CD8-positive, alpha-beta memory T cell (primary cell): ENCODE measurements around the gene CACNB4. TPM values are rescaled to one million over a fixed set of nuclear protein-coding genes. Genes with fewer than 3 reads are reported as not detected.

Source experiments
- CTCF ChIA-PET: fragments of 350-600 bp; sonication (Branson Sonifier 250); formaldehyde crosslinking; loops from one replicate; lab custom pipeline; 2021; ENCODE audit warnings: antibody characterized with exemption; lab: Charles Lee
- POLR2A ChIA-PET: fragments of 350-600 bp; sonication (Branson Sonifier 250); formaldehyde crosslinking; loops from one replicate; lab custom pipeline; 2021; ENCODE audit warnings: antibody characterized with exemption; lab: Charles Lee
- DNase-seq, 5 donors: peaks; one replicate each; pipeline versions ENCODE4 v3.0.0 to v3.0.0-alpha.2; 2020 to 2022; ENCODE audit warnings: mixed read lengths in 1 of 5
- H3K27ac ChIP-seq: one replicate; pipeline ENCODE4 v1.7.0; 2013; ENCODE audit warnings: low read depth, mild to moderate bottlenecking, low read length, moderate library complexity
- H3K27me3 ChIP-seq: 2 replicates; pipeline ENCODE4 v1.7.0; 2013; ENCODE audit warnings: low read length, mild to moderate bottlenecking; ENCODE audit not compliant: insufficient read depth, poor library complexity, severe bottlenecking
- H3K36me3 ChIP-seq: 2 replicates; pipeline ENCODE4 v1.7.0; 2013; ENCODE audit warnings: mild to moderate bottlenecking, low read length, moderate library complexity; ENCODE audit not compliant: insufficient read depth
- H3K4me1 ChIP-seq: 2 replicates; pipeline ENCODE4 v1.7.0; 2013; ENCODE audit warnings: mild to moderate bottlenecking, low read length, moderate library complexity; ENCODE audit not compliant: insufficient read depth
- H3K4me3 ChIP-seq: 2 replicates; pipeline ENCODE4 v1.7.0; 2013; ENCODE audit warnings: mild to moderate bottlenecking, low read length
- H3K9me3 ChIP-seq: 2 replicates; pipeline ENCODE4 v1.7.0; 2013; ENCODE audit warnings: mild to moderate bottlenecking, low read length
- H3K27ac Mint-ChIP-seq, 8 donors: one replicate each; pipeline ENCODE4 v1.8.0; 2020 to 2021; ENCODE audit warnings: mixed read lengths in 8 of 8, mild to moderate bottlenecking in 6 of 8, inconsistent platforms in 3 of 8, moderate library complexity in 3 of 8
- H3K27me3 Mint-ChIP-seq, 2 donors: one replicate each; pipeline ENCODE4 v1.8.0; 2020 to 2021; ENCODE audit warnings: mixed read lengths in 2 of 2, mild to moderate bottlenecking in 1 of 2, moderate library complexity in 1 of 2
- H3K36me3 Mint-ChIP-seq, 3 donors: one replicate each; pipeline ENCODE4 v1.8.0; 2020 to 2021; ENCODE audit warnings: mixed read lengths in 3 of 3, inconsistent platforms in 1 of 3, mild to moderate bottlenecking in 1 of 3
- H3K4me1 Mint-ChIP-seq, 3 donors: one replicate each; pipeline ENCODE4 v1.8.0; 2020 to 2021; ENCODE audit warnings: mixed read lengths in 3 of 3, inconsistent platforms in 1 of 3, mild to moderate bottlenecking in 1 of 3
- H3K4me3 Mint-ChIP-seq, 7 donors: one replicate each; pipeline ENCODE4 v1.8.0; 2020 to 2021; ENCODE audit warnings: mixed read lengths in 7 of 7, mild to moderate bottlenecking in 6 of 7, moderate library complexity in 4 of 7, inconsistent platforms in 2 of 7
- H3K9me3 Mint-ChIP-seq, 5 donors: one replicate each; pipeline ENCODE4 v1.8.0; 2020 to 2022; ENCODE audit warnings: mixed read lengths in 5 of 5, mild to moderate bottlenecking in 3 of 5, moderate library complexity in 2 of 5, inconsistent platforms in 1 of 5
- polyA plus RNA-seq: library from polyadenylated mRNA; unstranded; fragments of 300-500 nt; fragmentation: Illumina TruSeq; gene quantifications from one replicate; pipeline ENCODE4 v1.2.3, GENCODE V29; 2021
- total RNA-seq, 2 experiments: library from RNA; stranded (reverse); gene quantifications; one replicate each; pipeline ENCODE4 v1.2.3, GENCODE V29; 2021

CACNB4 gene
- under 1 TPM; 0.18 to 0.20 TPM for total RNA-seq
- polyA plus RNA-seq: not detected

GRCh38 chr2:152098496-152099366 lies at the start of gene CACNB4:
TSS of gene CACNB4 (minus strand) at chr2:152099044.
- peak within 1 kb of the TSS; percentile 47 for H3K4me3 ChIP-seq
- H3K4me1 Mint-ChIP-seq: peaks cover 16 to 25% (median 19%) of the 10 kb centered on the region in 3 donors
- H3K36me3 ChIP-seq: no peaks in the 10 kb centered on the region
- no peak for DNase-seq
- peaks cover 12% of the 10 kb centered on the region for H3K4me1 ChIP-seq
- peak within 1 kb of the TSS; percentile 81 to 90 (median 87) for H3K4me3 Mint-ChIP-seq
- H3K27me3 ChIP-seq: peaks cover 28% of the 10 kb centered on the region
- POLR2A ChIA-PET: no interaction called here
- no peaks in the 10 kb centered on the region for H3K9me3 ChIP-seq
- no peaks in the 10 kb centered on the region for H3K9me3 Mint-ChIP-seq
- peaks cover 0 to 5% (median 0%) of the 10 kb centered on the region in 3 donors for H3K36me3 Mint-ChIP-seq
- CTCF ChIA-PET: no interaction called here
- H3K27ac ChIP-seq: no peak within 1 kb of the TSS
- H3K27me3 Mint-ChIP-seq: peaks cover 39 to 62% of the 10 kb centered on the region in 2 donors
- H3K27ac Mint-ChIP-seq: peak within 1 kb of the TSS in 3 of 8 donors; percentile 26 to 73 (median 43)

- H3K27ac Mint-ChIP-seq: peak overlapping the region in 6 of 8 donors; percentile 8 to 58 (median 30)
Measured at GRCh38 chr2:152134488-152135280, 35.8 kb upstream of the CACNB4 start.

GRCh38 chr2:152132306-152132705 lies 33.5 kb upstream of the CACNB4 start:
- no peak for DNase-seq
- Histone ChIP-seq H3K9me3 (no peaks in the 10 kb centered on the region), H3K27me3 (no peaks in the 10 kb centered on the region), H3K4me3 (no peak overlapping the region), H3K27ac (no peak overlapping the region), H3K4me1 (no peaks in the 10 kb centered on the region), H3K36me3 (no peaks in the 10 kb centered on the region)
- Mint-ChIP-seq H3K4me3 (no peak overlapping the region), H3K27me3 (no peaks in the 10 kb centered on the region), H3K27ac (peak overlapping the region in 3 of 8 donors; percentile 8 to 35 (median 32)), H3K9me3 (no peaks in the 10 kb centered on the region), H3K4me1 (peaks cover 4 to 18% (median 9%) of the 10 kb centered on the region in 3 donors), H3K36me3 (peaks cover 4 to 44% (median 11%) of the 10 kb centered on the region in 3 donors)
- ChIA-PET CTCF (no interaction called here), POLR2A (no interaction called here)

More at GRCh38 chr2:152134488-152135280, 35.8 kb upstream of the CACNB4 start:
- CTCF ChIA-PET: no interaction called here
- Histone ChIP-seq H3K27me3 (no peaks in the 10 kb centered on the region), H3K36me3 (no peaks in the 10 kb centered on the region), H3K4me1 (no peaks in the 10 kb centered on the region), H3K9me3 (no peaks in the 10 kb centered on the region), H3K27ac (no peak overlapping the region), H3K4me3 (no peak overlapping the region)
- POLR2A ChIA-PET: no interaction called here
- Mint-ChIP-seq H3K36me3 (peaks cover 4 to 33% (median 16%) of the 10 kb centered on the region in 3 donors), H3K9me3 (no peaks in the 10 kb centered on the region), H3K27me3 (no peaks in the 10 kb centered on the region), H3K4me3 (no peak overlapping the region), H3K4me1 (peaks cover 2 to 19% (median 9%) of the 10 kb centered on the region in 3 donors)
- no peak for DNase-seq

GRCh38 chr2:152127628-152128027 lies 28.8 kb upstream of the CACNB4 start:
- Mint-ChIP-seq H3K27ac (peak overlapping the region in 1 of 8 donors; percentile 12), H3K4me3 (no peak overlapping the region), H3K9me3 (no peaks in the 10 kb centered on the region), H3K27me3 (no peaks in the 10 kb centered on the region), H3K36me3 (peaks cover 8 to 62% (median 18%) of the 10 kb centered on the region in 3 donors), H3K4me1 (peaks cover 4 to 8% (median 5%) of the 10 kb centered on the region in 3 donors)
- DNase-seq: no peak
- Histone ChIP-seq H3K27me3 (no peaks in the 10 kb centered on the region), H3K27ac (no peak overlapping the region), H3K9me3 (no peaks in the 10 kb centered on the region), H3K4me3 (no peak overlapping the region), H3K4me1 (no peaks in the 10 kb centered on the region), H3K36me3 (peaks cover 5% of the 10 kb centered on the region)
- ChIA-PET POLR2A (no interaction called here), CTCF (no interaction called here)

- Mint-ChIP-seq H3K27ac (no peak overlapping the region), H3K27me3 (no peaks in the 10 kb centered on the region), H3K4me1 (peaks cover 4 to 8% (median 5%) of the 10 kb centered on the region in 3 donors), H3K4me3 (no peak overlapping the region), H3K36me3 (peaks cover 4 to 60% (median 11%) of the 10 kb centered on the region in 3 donors), H3K9me3 (no peaks in the 10 kb centered on the region)
- POLR2A ChIA-PET: no interaction called here
- DNase-seq: no peak
- H3K4me3 ChIP-seq: no peak overlapping the region
- CTCF ChIA-PET: no interaction called here
- H3K4me1 ChIP-seq: no peaks in the 10 kb centered on the region
- no peak overlapping the region for H3K27ac ChIP-seq
- peaks cover 5% of the 10 kb centered on the region for H3K36me3 ChIP-seq
- no peaks in the 10 kb centered on the region for H3K9me3 ChIP-seq
- no peaks in the 10 kb centered on the region for H3K27me3 ChIP-seq
Measured at GRCh38 chr2:152126664-152127063, 27.8 kb upstream of the CACNB4 start.

- DNase-seq: no peak
- no peaks in the 10 kb centered on the region for H3K4me1 ChIP-seq
- ChIA-PET CTCF (interaction anchor here (0.7 kb wide), 1 partner anchor 15 kb away, joined by 3 read pairs; no protein-coding TSS in a partner anchor), POLR2A (no interaction called here)
- Mint-ChIP-seq H3K36me3 (peaks cover 4 to 58% (median 12%) of the 10 kb centered on the region in 3 donors), H3K27ac (peak overlapping the region in 1 of 8 donors; percentile 50), H3K27me3 (no peaks in the 10 kb centered on the region), H3K9me3 (no peaks in the 10 kb centered on the region), H3K4me1 (peaks cover 2 to 3% (median 3%) of the 10 kb centered on the region in 3 donors), H3K4me3 (no peak overlapping the region)
- no peaks in the 10 kb centered on the region for H3K9me3 ChIP-seq
- H3K27me3 ChIP-seq: no peaks in the 10 kb centered on the region
- peaks cover 5% of the 10 kb centered on the region for H3K36me3 ChIP-seq
- H3K27ac ChIP-seq: no peak overlapping the region
- H3K4me3 ChIP-seq: no peak overlapping the region
Measured at GRCh38 chr2:152122161-152122560, 23.3 kb upstream of the CACNB4 start.

- Histone ChIP-seq H3K27me3 (no peaks in the 10 kb centered on the region), H3K27ac (no peak overlapping the region), H3K9me3 (no peaks in the 10 kb centered on the region), H3K4me1 (no peaks in the 10 kb centered on the region), H3K36me3 (peaks cover 5% of the 10 kb centered on the region), H3K4me3 (no peak overlapping the region)
- peaks cover 2 to 54% (median 10%) of the 10 kb centered on the region in 3 donors for H3K36me3 Mint-ChIP-seq
- ChIA-PET CTCF (no interaction called here), POLR2A (no interaction called here)
- no peak overlapping the region for H3K4me3 Mint-ChIP-seq
- H3K9me3 Mint-ChIP-seq: no peaks in the 10 kb centered on the region
- no peak overlapping the region for H3K27ac Mint-ChIP-seq
- no peak for DNase-seq
- no peaks in the 10 kb centered on the region for H3K27me3 Mint-ChIP-seq
- no peaks in the 10 kb centered on the region for H3K4me1 Mint-ChIP-seq
Measured at GRCh38 chr2:152120430-152120829, 21.6 kb upstream of the CACNB4 start.
